WERI-Rb-1 (cell line): Measurements from ENCODE around the gene CCNL2.

ENCODE experiments used
- DNase-seq: peaks from one replicate; pipeline ENCODE4 v3.0.0-alpha.2; 2020
- H3K27ac ChIP-seq: fragments of 250-450 bp; sonication (Bioruptor Pico); 2 replicates; pipeline ENCODE4 v1.5.1; 2020; ENCODE audit warnings: mild to moderate bottlenecking, moderate library complexity
- H3K27me3 ChIP-seq: fragments of 250-450 bp; sonication (Bioruptor Pico); 2 replicates; pipeline ENCODE4 v1.5.1; 2021; ENCODE audit warnings: mild to moderate bottlenecking, low read depth, moderate library complexity; ENCODE audit not compliant: insufficient read depth, severe bottlenecking
- H3K36me3 ChIP-seq: fragments of 250-450 bp; sonication (Bioruptor Pico); 2 replicates; pipeline ENCODE4 v1.5.1; 2020; ENCODE audit warnings: mild to moderate bottlenecking, moderate library complexity
- H3K4me3 ChIP-seq: 2 replicates; pipeline ENCODE4 v1.5.1; 2011; ENCODE audit warnings: low read depth, mild to moderate bottlenecking, control low read depth, low read length
- H3K9me3 ChIP-seq: fragments of 250-450 bp; sonication (Bioruptor Pico); 2 replicates; pipeline ENCODE4 v1.5.1; 2021; ENCODE audit warnings: mild to moderate bottlenecking, moderate library complexity; ENCODE audit not compliant: severe bottlenecking
- TF ChIP-seq, protein P1 (sequence below): IDR thresholded peaks from 2 replicates; pipeline ENCODE4 v1.5.1; 2011; ENCODE audit warnings: low read depth, mild to moderate bottlenecking, control low read depth, inconsistent platforms, low read length

Gene CCNL2

DNA sequence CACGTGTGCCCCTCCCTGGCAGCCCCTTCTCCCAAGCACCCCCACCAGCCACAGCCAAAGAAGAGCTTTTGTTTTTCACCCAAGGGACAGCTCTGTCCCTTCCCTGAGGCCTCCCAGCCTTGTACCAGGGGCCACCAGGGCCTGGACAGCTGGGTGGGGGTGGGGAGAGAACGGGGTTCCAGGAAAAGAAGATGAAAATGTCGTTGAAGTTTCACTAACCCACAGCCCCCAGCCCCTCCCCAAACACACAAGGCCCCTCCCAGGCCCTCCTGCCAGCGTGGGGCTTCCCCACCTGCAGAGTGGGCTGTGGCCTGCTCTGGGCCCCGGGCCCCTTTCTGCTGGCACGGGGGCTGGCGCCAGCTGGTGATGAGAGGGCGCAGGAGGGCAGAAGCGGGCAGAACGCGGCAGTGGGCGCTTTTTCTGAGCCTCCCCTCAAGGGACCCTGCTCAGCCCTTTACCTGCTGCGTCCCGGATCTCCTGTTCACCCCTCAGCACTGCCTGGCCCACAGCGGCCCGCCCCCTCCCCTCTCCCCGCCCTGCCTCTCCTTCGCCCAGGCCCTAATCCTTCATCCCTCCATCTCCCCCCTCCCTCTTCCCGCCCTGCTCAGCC, 27.5 kb upstream of the CCNL2 start:
- Histone ChIP-seq H3K27ac (peak overlapping the region; percentile 77), H3K36me3 (no peaks in the 10 kb centered on the region), H3K27me3 (no peaks in the 10 kb centered on the region), H3K9me3 (no peaks in the 10 kb centered on the region), H3K4me3 (peak overlapping the region; percentile 34)
- peak; percentile 84 for DNase-seq
- TF ChIP-seq, protein P1, sequence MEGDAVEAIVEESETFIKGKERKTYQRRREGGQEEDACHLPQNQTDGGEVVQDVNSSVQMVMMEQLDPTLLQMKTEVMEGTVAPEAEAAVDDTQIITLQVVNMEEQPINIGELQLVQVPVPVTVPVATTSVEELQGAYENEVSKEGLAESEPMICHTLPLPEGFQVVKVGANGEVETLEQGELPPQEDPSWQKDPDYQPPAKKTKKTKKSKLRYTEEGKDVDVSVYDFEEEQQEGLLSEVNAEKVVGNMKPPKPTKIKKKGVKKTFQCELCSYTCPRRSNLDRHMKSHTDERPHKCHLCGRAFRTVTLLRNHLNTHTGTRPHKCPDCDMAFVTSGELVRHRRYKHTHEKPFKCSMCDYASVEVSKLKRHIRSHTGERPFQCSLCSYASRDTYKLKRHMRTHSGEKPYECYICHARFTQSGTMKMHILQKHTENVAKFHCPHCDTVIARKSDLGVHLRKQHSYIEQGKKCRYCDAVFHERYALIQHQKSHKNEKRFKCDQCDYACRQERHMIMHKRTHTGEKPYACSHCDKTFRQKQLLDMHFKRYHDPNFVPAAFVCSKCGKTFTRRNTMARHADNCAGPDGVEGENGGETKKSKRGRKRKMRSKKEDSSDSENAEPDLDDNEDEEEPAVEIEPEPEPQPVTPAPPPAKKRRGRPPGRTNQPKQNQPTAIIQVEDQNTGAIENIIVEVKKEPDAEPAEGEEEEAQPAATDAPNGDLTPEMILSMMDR: no peak

DNA sequence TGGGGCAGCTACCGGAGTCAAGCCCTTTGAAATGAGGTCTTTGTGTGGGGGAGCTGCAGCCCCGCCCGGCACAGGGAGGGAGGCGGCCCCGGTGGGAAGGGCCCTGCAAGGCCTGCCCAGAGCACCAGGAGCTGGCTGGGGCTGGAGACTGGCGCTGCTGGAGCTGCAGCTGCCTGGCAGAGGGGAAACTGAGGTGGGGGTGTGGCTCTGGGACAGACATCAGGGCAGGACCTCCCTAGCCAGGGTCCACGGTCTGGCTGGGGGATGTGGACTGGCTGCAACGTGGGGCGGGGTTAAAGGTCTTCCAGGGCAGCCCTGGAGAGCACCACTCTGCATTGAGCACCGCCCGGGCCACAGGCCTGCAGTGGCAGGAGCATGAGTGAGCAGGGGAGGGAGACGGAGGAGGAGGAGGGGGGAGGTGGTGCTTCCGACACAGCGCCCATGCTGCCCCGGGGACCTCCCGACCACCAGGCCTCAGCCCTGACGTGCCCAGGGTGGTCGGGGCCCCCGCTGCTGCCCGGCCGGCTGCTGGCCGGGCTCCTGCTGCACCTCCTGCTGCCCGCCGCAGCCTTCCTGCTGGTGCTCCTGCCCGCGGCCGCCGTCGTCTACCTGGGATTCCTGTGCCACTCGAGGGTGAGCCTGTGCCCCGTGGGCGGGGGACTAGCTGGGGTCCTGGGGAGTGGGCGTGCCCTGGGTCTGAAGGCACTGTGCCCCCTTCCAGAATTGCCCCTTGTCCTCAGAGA, 26.8 kb upstream of the CCNL2 start:
- DNase-seq: no peak
- H3K27me3 ChIP-seq: no peaks in the 10 kb centered on the region
- TF ChIP-seq, protein P1: no peak
- no peaks in the 10 kb centered on the region for H3K36me3 ChIP-seq
- H3K9me3 ChIP-seq: no peaks in the 10 kb centered on the region
- H3K4me3 ChIP-seq: peak overlapping the region; percentile 34; the same call in 1 of the 2 replicates
- peak overlapping the region; percentile 77 for H3K27ac ChIP-seq

DNA sequence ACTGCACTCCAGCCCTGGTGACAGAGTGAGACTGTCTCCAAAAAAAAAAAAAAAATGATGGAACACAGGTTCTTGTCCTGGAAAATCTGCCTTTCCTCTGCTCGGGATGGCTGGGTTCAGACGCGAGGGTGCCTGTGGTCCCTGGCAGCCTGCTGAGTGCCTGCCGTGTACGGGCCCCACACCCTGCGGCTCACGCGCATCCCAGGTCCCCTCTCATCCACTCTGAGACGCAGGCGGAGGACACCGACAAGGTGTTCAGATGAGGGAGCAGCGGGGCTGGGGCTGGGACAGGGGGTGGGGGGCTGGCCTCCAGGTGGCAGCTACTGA, 26.3 kb upstream of the CCNL2 start:
- TF ChIP-seq, protein P1: no peak
- no peak overlapping the region for H3K27ac ChIP-seq
- no peaks in the 10 kb centered on the region for H3K27me3 ChIP-seq
- no peaks in the 10 kb centered on the region for H3K36me3 ChIP-seq
- no peak for DNase-seq
- no peaks in the 10 kb centered on the region for H3K9me3 ChIP-seq
- H3K4me3 ChIP-seq: no peak overlapping the region

DNA sequence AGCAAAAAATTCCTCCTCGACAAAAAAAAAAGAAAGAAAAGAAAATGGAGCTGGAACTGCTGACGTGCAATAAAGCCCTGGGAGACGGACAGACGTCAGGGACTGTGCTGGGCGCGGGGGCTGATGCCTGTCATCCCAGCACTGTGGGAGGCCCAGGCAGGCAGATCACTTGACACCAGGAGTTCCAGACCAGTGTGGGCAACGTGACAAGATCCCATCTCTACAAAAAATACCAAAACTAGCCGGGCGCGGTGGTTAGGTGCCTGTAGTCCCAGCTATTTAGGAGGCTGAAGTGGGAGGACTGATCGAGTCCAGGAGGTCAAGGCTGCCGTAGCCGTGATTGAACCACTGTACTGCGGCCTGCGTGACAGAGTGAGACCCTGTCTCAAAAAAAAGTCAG, 25.6 kb upstream of the CCNL2 start:
- no peak for DNase-seq
- Histone ChIP-seq H3K27me3 (no peaks in the 10 kb centered on the region), H3K4me3 (no peak overlapping the region), H3K36me3 (no peaks in the 10 kb centered on the region), H3K9me3 (no peaks in the 10 kb centered on the region), H3K27ac (no peak overlapping the region)
- TF ChIP-seq, protein P1: no peak

DNA sequence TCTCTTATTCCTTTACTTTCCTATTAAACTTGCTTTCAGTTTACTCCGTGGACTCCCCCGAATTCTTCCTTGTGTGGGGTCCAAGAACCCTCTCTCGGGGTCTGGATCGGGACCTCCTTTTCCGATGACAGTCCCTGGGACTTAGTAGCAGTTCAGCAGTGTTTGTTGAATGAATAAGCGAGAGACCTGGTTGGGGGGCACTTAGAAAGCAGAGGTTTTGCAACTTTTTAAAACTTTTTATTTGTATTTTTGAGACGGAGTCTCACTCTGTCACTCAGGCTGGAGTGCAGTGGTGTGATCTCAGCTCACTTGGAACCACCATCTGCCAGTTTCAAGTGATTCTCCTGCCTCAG, 24.1 kb upstream of the CCNL2 start:
- H3K27me3 ChIP-seq: no peaks in the 10 kb centered on the region
- DNase-seq: no peak
- TF ChIP-seq, protein P1: no peak
- no peaks in the 10 kb centered on the region for H3K36me3 ChIP-seq
- no peak overlapping the region for H3K4me3 ChIP-seq
- H3K9me3 ChIP-seq: no peaks in the 10 kb centered on the region
- no peak overlapping the region for H3K27ac ChIP-seq
